NCI-H69 (cell line): ENCODE results near the gene TRIM58.

ENCODE experiments used
- DNase-seq: peaks from one replicate; lab custom pipeline; 2025; lab: John Stamatoyannopoulos, UW

TRIM58 gene

GRCh38 chr1:247895163-247895637, 38.2 kb downstream of the TRIM58 start, which contains the start of gene OR2W3:
Gene OR2W3 (plus strand): TSS chr1:247895587. CDS start chr1:247895587, 0 bp downstream.
- DNase-seq: no peak

- DNase-seq: no peak
Measured at GRCh38 chr1:247895976-247896375, 39.0 kb downstream of the TRIM58 start.

DNA sequence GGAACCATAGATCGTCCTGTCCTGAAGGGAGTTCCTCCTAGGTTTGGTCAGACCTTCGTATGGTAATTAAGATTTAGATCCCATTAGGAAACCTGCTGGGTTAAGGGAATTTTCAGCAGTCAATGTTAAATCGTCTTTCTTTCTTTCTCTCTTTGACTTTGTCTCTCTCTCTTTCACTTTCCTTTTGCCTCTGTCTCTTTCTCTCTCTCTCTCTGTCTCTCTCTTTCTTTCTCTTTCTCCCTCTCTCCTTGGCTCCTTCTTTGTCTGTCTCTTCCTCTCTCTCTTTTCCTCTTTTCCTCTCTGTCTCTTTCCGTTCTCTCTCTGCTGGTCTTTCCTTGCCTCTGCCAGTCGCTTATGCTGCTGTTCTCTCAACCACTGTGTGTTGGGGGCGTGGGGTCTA, 47.1 kb downstream of the TRIM58 start:
- DNase-seq: no peak

DNA sequence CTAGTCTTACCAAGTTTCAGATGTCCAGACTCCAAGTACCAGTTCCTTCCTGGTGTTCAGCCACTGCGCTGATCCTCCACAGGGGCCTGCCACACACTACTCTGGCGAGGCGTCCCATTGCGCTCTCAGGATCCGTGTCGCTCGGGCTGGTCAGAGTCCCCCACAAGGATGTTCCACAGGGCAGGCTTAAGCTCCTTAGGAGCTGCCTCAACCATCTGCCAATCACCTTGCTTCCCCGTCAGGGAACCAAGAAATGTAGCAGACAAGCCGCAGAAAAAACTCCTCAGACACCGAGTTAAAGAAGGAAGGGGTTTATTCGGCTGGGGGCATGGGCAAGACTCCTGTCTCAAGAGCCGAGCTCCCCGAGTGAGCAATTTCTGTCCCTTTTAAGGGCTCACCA, 48.2 kb downstream of the TRIM58 start:
- DNase-seq: no peak

GRCh38 chr1:247905910-247906503, 49.0 kb downstream of the TRIM58 start:
- DNase-seq: no peak

DNA sequence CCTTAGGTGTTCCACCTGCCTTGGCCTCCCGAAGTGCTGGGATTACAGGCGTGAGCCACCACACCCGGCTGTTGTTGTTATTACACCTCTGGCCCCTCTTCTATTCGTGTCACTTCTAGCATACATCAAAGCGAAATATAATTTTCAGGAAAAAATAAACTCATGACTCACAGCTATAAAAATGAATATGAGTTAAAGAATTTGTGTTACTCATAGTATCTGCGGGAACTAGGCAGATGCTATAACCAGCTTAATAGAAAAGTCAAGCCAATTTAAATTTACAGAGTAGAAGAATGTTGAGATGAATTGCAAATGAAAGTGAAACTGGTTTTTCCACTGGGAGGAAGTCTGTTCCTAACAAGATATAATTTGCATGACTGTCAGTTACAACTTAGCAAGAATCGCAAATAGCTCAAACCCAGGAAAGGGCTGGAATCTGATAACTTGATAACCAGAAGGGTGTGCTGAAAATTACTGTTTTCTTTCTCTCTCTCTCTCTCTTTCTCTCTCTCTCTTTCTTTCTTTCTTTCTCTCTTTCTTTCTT, 49.6 kb downstream of the TRIM58 start:
- no peak for DNase-seq

GRCh38 chr1:247908766-247909165, 51.8 kb downstream of the TRIM58 start:
- DNase-seq: no peak

DNA sequence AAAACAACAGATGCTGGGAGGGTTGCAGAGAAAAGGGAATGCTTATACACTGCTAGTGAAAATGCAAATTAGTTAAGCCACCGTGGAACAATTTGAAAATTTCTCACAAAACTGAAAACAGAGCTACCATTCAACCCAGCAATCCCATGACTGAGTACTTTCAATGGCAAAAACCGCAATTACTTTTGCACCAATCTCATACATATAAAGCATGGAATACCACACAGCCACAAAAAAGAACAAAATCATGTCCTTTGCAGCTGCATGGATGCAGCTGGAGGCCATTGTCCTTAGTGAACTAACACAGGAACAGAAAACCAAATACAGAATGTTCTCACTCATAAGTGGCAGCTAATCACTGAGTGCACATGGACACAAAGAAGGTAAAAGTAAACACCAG, 56.8 kb downstream of the TRIM58 start:
- DNase-seq: no peak

GRCh38 chr1:247914941-247915662, 58.1 kb downstream of the TRIM58 start:
- no peak for DNase-seq

- DNase-seq: no peak
Measured at GRCh38 chr1:247919952-247920351, 63.0 kb downstream of the TRIM58 start, which contains the start of gene OR2T8. Gene OR2T8 (plus strand): TSS chr1:247920252. CDS start chr1:247921018, 766 bp downstream.

DNA sequence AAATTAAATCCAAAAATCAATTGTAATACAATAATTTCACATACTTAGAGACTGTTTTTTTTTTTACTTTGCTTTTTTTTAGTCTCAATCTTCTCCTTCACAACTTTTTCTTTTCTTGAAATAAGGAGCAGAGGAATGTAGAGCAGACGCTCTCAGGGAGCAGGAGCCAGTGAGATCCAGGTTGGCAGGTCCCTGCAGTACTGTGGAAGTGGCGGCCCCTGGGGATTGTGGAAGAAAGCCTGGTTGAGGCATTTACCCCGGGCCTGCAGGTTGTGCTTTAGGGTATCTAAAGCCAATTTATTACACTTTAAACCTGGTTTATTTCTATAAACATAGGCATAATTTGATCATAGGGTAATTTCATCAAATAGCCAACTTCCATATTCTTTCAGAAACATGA, 67.0 kb downstream of the TRIM58 start:
- no peak for DNase-seq

DNA sequence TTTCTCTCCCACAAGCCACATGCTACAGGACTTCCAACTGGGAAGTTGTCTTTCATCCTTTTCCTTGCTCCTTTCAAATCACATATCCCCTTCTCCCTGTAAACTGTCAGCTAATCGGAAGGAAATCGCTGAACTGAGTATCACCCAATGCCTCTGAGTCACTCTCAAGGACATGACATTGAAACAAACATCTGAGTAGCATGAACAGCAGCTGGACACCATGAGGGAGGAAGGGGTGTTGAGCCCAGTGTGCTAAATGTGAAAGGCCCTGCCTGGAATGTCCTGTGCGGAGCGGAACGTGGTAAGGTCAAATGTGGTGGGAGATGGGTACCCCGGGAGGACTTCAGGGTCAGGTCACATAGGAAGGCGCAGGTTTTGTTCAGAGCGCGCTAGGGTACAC, 67.9 kb downstream of the TRIM58 start, which contains the start of gene OR2AJ1:
Gene OR2AJ1, plus strand, starts transcription at position 22 of the 400 bp plus-strand sequence. CDS start 8,880 bp downstream, outside the sequence.
- no peak for DNase-seq
